NB4 (cell line): ENCODE data around the gene FBXW11.
A peak's percentile ranks its signal among the peaks of the same experiment; 100 is the strongest.

Experiments used
- DNase-seq: peaks from one replicate; pipeline ENCODE4 v3.0.0; 2010; ENCODE audit warnings: low read depth
- H3K4me3 ChIP-seq: one replicate; pipeline ENCODE4 v1.5.1; 2011; ENCODE audit warnings: mild to moderate bottlenecking, low read depth, low read length, moderate library complexity
- CTCF ChIP-seq: IDR thresholded peaks from one replicate; pipeline ENCODE4 v1.5.1; 2012; ENCODE audit warnings: low read depth, low read length
- MAX ChIP-seq: IDR thresholded peaks from 2 replicates; pipeline ENCODE4 v1.6.1; 2011; ENCODE audit warnings: low read depth, low read length
- MYC ChIP-seq: IDR thresholded peaks from 2 replicates; pipeline ENCODE4 v1.6.1; 2011; ENCODE audit warnings: low read depth, low read length
- POLR2A ChIP-seq: IDR thresholded peaks from 2 replicates; pipeline ENCODE4 v1.6.1; 2011; ENCODE audit warnings: mild to moderate bottlenecking; ENCODE audit not compliant: insufficient read length; ENCODE audit errors: extremely low read depth

Gene FBXW11

DNA sequence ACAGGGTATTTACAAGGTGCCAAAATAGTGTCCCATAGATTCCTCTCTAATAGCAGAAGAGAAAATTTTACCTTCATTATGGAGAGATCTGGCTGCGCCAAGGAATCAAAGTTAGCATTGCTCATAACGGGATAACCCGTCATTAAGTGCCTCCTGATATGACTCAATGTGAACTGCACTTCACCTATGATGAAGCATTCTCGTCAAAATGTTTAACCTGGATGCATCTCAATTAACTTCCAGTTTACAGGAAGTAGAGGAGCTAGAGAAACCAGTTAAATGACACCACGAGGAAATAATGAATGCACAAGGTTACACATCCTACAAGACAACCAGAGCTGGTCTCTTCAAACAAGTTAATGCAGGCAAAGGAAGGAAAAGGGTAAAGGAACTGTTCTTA, 17.2 kb downstream of the FBXW11 start:
- no peak for DNase-seq
- TF ChIP-seq POLR2A (no peak), MAX (no peak), CTCF (no peak), MYC (no peak)
- H3K4me3 ChIP-seq, result no peak overlapping the region

- no peak for DNase-seq
- TF ChIP-seq CTCF, result no peak
- TF ChIP-seq POLR2A, result no peak
- no peak for TF ChIP-seq MAX
- no peak for TF ChIP-seq MYC
- H3K4me3 ChIP-seq, result no peak overlapping the region
Measured at GRCh38 chr5:171986772-171987171, 19.7 kb downstream of the FBXW11 start.

- TF ChIP-seq MYC (no peak), POLR2A (no peak), CTCF (no peak), MAX (no peak)
- DNase-seq, result peak; percentile 15
- no peak overlapping the region for H3K4me3 ChIP-seq
Measured at GRCh38 chr5:171984748-171985419, 21.6 kb downstream of the FBXW11 start.

- no peak for DNase-seq
- no peak overlapping the region for H3K4me3 ChIP-seq
- TF ChIP-seq MYC (no peak), MAX (no peak), POLR2A (no peak), CTCF (no peak)
Measured at GRCh38 chr5:171981847-171982246, 24.6 kb downstream of the FBXW11 start.

DNA sequence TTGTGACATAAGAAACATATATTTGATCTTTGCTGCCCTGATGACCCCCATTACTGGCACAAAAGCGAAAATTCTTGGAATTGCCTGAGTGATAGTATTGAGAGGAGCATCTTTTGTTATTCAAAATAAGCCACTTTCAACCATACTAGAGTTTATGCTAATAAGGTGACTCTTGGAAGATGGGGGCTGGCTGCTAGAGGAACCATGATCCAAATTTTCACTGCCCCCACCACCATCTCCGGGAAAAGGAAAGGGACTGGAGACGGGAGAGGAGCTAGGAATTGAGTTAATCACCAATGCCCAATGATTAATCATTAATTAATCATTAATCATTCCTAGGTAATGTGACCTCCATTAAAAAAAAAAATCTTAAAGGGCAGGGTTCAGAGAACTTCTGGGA, 25.6 kb downstream of the FBXW11 start:
- no peak overlapping the region for H3K4me3 ChIP-seq

More for the DNA sequence above, 25.6 kb downstream of the FBXW11 start:
- no peak for DNase-seq
- TF ChIP-seq CTCF (no peak), POLR2A (no peak), MAX (no peak), MYC (no peak)
